HFF-Myc (cell line): ENCODE data around the gene GAS1.

Source experiments
- DNase-seq: peaks from one replicate; pipeline ENCODE4 v3.0.0-alpha.2; 2011; ENCODE audit warnings: low read depth; ENCODE audit errors: extremely low read depth
- H3K4me3 ChIP-seq: replicated peaks from 2 replicates; pipeline ENCODE4 v1.5.1; 2011; ENCODE audit warnings: low read depth, mild to moderate bottlenecking, control low read depth, low read length
- CTCF ChIP-seq: IDR thresholded peaks from 2 replicates; pipeline ENCODE4 v1.5.1; 2012; ENCODE audit warnings: mild to moderate bottlenecking, low read depth, low read length, control low read depth; ENCODE audit errors: missing control alignments

GAS1 gene

GRCh38 chr9:86966852-86967511 lies 19.7 kb upstream of the GAS1 start:
- no peak overlapping the region for H3K4me3 ChIP-seq
- DNase-seq = no peak
- no peak for TF ChIP-seq CTCF

DNA sequence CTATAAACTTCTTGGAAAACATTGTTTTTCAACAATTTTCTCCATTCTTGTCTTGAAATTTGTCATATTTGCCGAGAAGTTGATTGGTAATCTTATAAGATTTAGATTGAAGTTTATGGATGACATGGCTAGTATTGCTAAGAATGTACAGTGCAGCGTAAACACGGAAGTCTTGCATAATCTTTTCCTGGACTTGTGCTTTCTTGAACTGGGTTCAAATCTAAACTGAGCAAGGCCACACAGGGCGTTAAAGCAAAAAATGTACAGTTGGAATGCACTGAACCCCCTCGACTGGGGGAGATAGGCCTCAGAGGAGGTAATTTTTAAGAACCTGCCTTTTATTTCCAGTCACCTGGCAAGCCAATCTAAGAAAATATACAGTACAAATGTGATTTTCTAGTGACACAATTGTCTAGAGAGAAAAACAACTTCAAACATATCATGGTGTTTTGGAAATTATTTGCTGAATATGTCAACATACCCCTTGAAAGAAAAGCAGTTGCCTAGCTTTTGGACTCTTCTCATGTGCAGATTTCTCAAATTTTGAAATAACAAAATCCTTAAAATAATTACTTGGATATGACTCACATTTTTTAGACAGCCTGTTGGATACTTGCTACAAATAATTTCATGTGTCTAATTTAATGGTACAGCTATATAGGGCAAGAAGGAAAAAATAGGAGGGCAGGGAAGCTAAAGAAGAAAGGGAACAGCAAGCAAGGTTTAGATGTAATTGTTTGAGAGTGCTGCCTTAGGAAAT lies 18.5 kb upstream of the GAS1 start:
- no peak overlapping the region for H3K4me3 ChIP-seq
- TF ChIP-seq CTCF = no peak
- no peak for DNase-seq

- no peak overlapping the region for H3K4me3 ChIP-seq
- no peak for TF ChIP-seq CTCF
- no peak for DNase-seq
Observed at GRCh38 chr9:86962692-86963091, 15.4 kb upstream of the GAS1 start.

- no peak for DNase-seq
- H3K4me3 ChIP-seq = no peak overlapping the region
- TF ChIP-seq CTCF = no peak
Observed at GRCh38 chr9:86960938-86961337, 13.6 kb upstream of the GAS1 start.

DNA sequence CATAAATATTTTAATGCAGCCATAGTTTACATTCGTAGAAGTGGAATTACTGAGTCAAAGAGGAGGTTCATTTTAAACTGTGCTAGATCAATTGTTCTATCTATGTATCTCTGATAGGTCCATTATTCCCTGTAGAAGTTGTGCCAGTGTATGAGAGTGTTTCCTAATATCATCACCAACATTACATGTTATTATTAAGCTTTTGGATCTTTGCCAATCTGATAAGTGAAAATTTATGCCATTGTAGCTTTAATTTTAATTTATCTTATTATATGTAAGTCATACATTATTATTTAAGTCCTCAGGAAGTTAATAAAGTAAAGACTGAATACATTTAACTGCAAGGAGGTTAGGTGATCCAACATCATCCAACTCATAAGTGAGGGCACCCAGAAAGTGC lies 10.9 kb upstream of the GAS1 start:
- DNase-seq = no peak
- no peak for TF ChIP-seq CTCF
- no peak overlapping the region for H3K4me3 ChIP-seq

DNA sequence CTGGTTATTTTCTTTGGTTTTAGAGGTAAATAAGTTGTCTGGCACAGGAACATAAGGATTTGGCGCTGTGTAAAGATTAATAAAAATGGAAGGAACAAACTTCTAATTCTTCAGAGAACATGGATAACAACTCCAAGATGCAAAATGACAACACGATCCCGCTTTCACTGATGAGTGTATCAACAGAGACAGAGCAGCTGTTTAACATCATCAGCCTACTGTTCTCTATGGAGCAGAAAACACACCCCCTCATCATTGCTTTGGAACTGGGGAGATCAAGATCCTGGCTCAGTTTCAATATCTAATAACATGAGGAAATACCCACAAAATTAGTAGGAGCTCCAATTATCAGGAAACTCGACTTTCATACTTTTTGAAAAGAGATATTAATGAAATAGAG lies 8.3 kb upstream of the GAS1 start:
- no peak for DNase-seq
- H3K4me3 ChIP-seq = no peak overlapping the region
- no peak for TF ChIP-seq CTCF
